Measurements from ENCODE around the gene KL. TPM values are rescaled to one million over a fixed set of nuclear protein-coding genes. Genes with fewer than 3 reads are reported as not detected.

KL gene
- total RNA-seq, 2 donors from 2014 or later = 1.1 to 1.9 TPM

- H3K27me3 ChIP-seq (replicated peaks; ENCODE audit: insufficient read depth) = no peaks in the 10 kb centered on the region
- no peak overlapping the region for H3K4me3 ChIP-seq
- ATAC-seq (ENCODE audit: insufficient number of reproducible peaks, low FRiP score, low read depth) (no peak), DNase-seq (ENCODE audit: low spot score) (no peak)
- no peaks in the 10 kb centered on the region for H3K9me3 ChIP-seq
- no peaks in the 10 kb centered on the region for H3K36me3 ChIP-seq
- no peaks in the 10 kb centered on the region for H3K4me1 ChIP-seq (ENCODE audit: control insufficient read depth in 1 of 2, low read depth in 2 of 2)
- H3K27ac ChIP-seq = no peak overlapping the region
- TF ChIP-seq CTCF (IDR thresholded peaks at IDR 0.05) = no peak
These were observed 53.1 kb downstream of the KL start for GRCh38 chr13:33069365-33069764.

GRCh38 chr13:33070713-33071112 lies 54.5 kb downstream of the KL start:
- no peaks in the 10 kb centered on the region for H3K27me3 ChIP-seq (replicated peaks; ENCODE audit: insufficient read depth)
- H3K4me1 ChIP-seq (ENCODE audit: control insufficient read depth in 1 of 2, low read depth in 2 of 2) = no peaks in the 10 kb centered on the region
- ATAC-seq (ENCODE audit: insufficient number of reproducible peaks, low FRiP score, low read depth) = no peak
- DNase-seq (ENCODE audit: low spot score) = no peak
- no peaks in the 10 kb centered on the region for H3K9me3 ChIP-seq
- no peaks in the 10 kb centered on the region for H3K36me3 ChIP-seq
- TF ChIP-seq CTCF (IDR thresholded peaks at IDR 0.05) = no peak
- no peak overlapping the region for H3K4me3 ChIP-seq
- H3K27ac ChIP-seq = no peak overlapping the region

- Histone ChIP-seq H3K4me3 (no peak overlapping the region), H3K4me1 (ENCODE audit: control insufficient read depth in 1 of 2, low read depth in 2 of 2) (no peaks in the 10 kb centered on the region), H3K36me3 (no peaks in the 10 kb centered on the region), H3K27ac (no peak overlapping the region), H3K27me3 (replicated peaks; ENCODE audit: insufficient read depth) (no peaks in the 10 kb centered on the region), H3K9me3 (no peaks in the 10 kb centered on the region)
- TF ChIP-seq CTCF (IDR thresholded peaks at IDR 0.05) = no peak
- ATAC-seq (ENCODE audit: insufficient number of reproducible peaks, low FRiP score, low read depth) = no peak
- DNase-seq (ENCODE audit: low spot score) = no peak
These were observed 56.1 kb downstream of the KL start for GRCh38 chr13:33072282-33072681.

- no peak for TF ChIP-seq CTCF (IDR thresholded peaks at IDR 0.05)
- DNase-seq (ENCODE audit: low spot score) (no peak), ATAC-seq (ENCODE audit: insufficient number of reproducible peaks, low FRiP score, low read depth) (no peak)
- Histone ChIP-seq H3K36me3 (no peaks in the 10 kb centered on the region), H3K27ac (no peak overlapping the region), H3K4me3 (no peak overlapping the region), H3K4me1 (ENCODE audit: control insufficient read depth in 1 of 2, low read depth in 2 of 2) (no peaks in the 10 kb centered on the region), H3K9me3 (no peaks in the 10 kb centered on the region), H3K27me3 (replicated peaks; ENCODE audit: insufficient read depth) (no peaks in the 10 kb centered on the region)
These were observed 56.5 kb downstream of the KL start for GRCh38 chr13:33072759-33073158.

- H3K36me3 ChIP-seq = no peaks in the 10 kb centered on the region
- TF ChIP-seq CTCF (IDR thresholded peaks at IDR 0.05) = no peak
- H3K4me3 ChIP-seq = no peak overlapping the region
- no peaks in the 10 kb centered on the region for H3K9me3 ChIP-seq
- H3K27ac ChIP-seq = no peak overlapping the region
- no peaks in the 10 kb centered on the region for H3K4me1 ChIP-seq (ENCODE audit: control insufficient read depth in 1 of 2, low read depth in 2 of 2)
- DNase-seq (ENCODE audit: low spot score) (no peak), ATAC-seq (ENCODE audit: insufficient number of reproducible peaks, low FRiP score, low read depth) (no peak)
- no peaks in the 10 kb centered on the region for H3K27me3 ChIP-seq (replicated peaks; ENCODE audit: insufficient read depth)
These were observed 57.1 kb downstream of the KL start for GRCh38 chr13:33073338-33073737.
